Measurements from ENCODE around the gene ELF3. TPM values are rescaled to one million over a fixed set of nuclear protein-coding genes. Genes with fewer than 3 reads are reported as not detected.

ELF3 gene
- total and polyA plus RNA-seq, 2 of the 4 experiments (the other 2 are of a cell fraction): under 0.01 to 0.38 TPM

DNA sequence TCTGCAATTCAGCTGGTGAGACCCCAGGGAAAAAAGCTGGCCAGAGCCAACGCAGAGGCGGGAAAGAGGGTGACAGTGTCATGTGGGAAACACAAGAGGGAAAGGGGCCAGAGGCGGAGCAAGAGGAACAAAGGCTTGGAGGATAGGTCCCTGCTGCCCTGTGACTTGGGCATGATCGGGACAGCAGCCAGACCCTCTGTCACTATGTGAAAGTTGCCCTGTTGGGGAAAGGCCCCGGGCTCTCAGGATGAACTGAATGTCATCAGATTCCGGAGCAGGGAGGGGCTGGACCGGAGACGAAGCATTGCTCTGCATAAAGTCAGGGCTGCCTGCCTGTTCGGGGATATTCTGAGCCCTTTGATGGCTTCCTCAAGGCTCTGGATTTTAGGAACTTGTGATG, 5.7 kb upstream of the ELF3 start:
- no peak overlapping the region for H3K9ac ChIP-seq (ENCODE audit: low read depth, low read length)
- intact Hi-C loops (cut with micrococcal nuclease): loop anchor here (5.0 kb wide), 1 partner anchor 133 kb away; no protein-coding TSS in a partner anchor
- no peak overlapping the region for H3K14ac ChIP-seq (replicated peaks; ENCODE audit: low read depth, low read length)
- H3K4ac ChIP-seq (ENCODE audit: low read depth, low read length): no peak overlapping the region
- no TSS peak for BruUV-seq (replicated peaks)
- H2AK5ac ChIP-seq (ENCODE audit: low read depth, low read length): no peak overlapping the region
- no peak overlapping the region for H4K91ac ChIP-seq (ENCODE audit: insufficient read depth, low read depth, low read length)
- no peaks in the 10 kb centered on the region for H3K79me1 ChIP-seq (ENCODE audit: low read depth in 1 of 2, low read length in 2 of 2)
- no peak overlapping the region for H4K8ac ChIP-seq (ENCODE audit: low read depth in 2 of 2, low read length in 2 of 2)
- no peak overlapping the region for H3K56ac ChIP-seq (ENCODE audit: extremely low read depth, insufficient read depth, low read length)
- no peaks in the 10 kb centered on the region for H3K9me3 ChIP-seq (ENCODE audit: control insufficient read depth, insufficient read depth, low read length)
- in situ Hi-C loops (cut with MboI; ENCODE audit: low sequenced_read_pairs): no loop called here
- H3K4me1 ChIP-seq (ENCODE audit: control insufficient read depth, insufficient read depth, low read length): no peaks in the 10 kb centered on the region; the same call in 1 of the 2 replicates
- H2AK9ac ChIP-seq (replicated peaks; ENCODE audit: low read depth, low read length, poor library complexity): no peak overlapping the region
- H3K23ac ChIP-seq (ENCODE audit: low read depth, low read length): no peak overlapping the region
- ATAC-seq (ENCODE audit: low read depth) (no peak), DNase-seq (no peak)
- H4K5ac ChIP-seq (ENCODE audit: low read depth, low read length): no peak overlapping the region
- no peak overlapping the region for H2BK15ac ChIP-seq (ENCODE audit: low read depth, low read length)
- H2BK120ac ChIP-seq (ENCODE audit: low read depth, low read length): no peak overlapping the region
- dilution Hi-C loops (cut with HindIII; ENCODE audit: low sequenced_read_pairs, unreplicated experiment): no loop called here
- no peaks in the 10 kb centered on the region for H4K20me1 ChIP-seq (ENCODE audit: insufficient read depth, low read length)
- no peak overlapping the region for H3K4me3 ChIP-seq (ENCODE audit: insufficient read depth, low read depth, low read length)
- no peak overlapping the region for H3K18ac ChIP-seq (ENCODE audit: low read depth, low read length)
- no peaks in the 10 kb centered on the region; the same call in 1 of the 2 replicates for H3K9me1 ChIP-seq (ENCODE audit: insufficient read depth, low read length)
- H3K27ac ChIP-seq (ENCODE audit: insufficient read depth, low read length): no peak overlapping the region
- H3K36me3 ChIP-seq (ENCODE audit: control insufficient read depth, insufficient read depth, low read length): peaks cover 49% of the 10 kb centered on the region
- no peaks in the 10 kb centered on the region for H3K27me3 ChIP-seq (ENCODE audit: control insufficient read depth, insufficient read depth, low read length)
- H2BK20ac ChIP-seq (ENCODE audit: low read depth, low read length): no peak overlapping the region
- ChIA-PET CTCF (interaction anchor here (0.6 to 0.7 kb wide), 2 partner anchors 108 to 121 kb away, joined by 3 to 5 read pairs; no protein-coding TSS in a partner anchor), POLR2A (ENCODE audit: unreplicated experiment) (no interaction called here)
- no peak overlapping the region for H2BK5ac ChIP-seq (ENCODE audit: low read depth, low read length, poor library complexity, severe bottlenecking)
- 100% methylated on average over 1 of the region's 9 CpGs; no CpG with 5 or more reads in 1 of the 2 experiments for WGBS, 2 experiments (ENCODE audit: extremely low coverage in 2 of 2, insufficient read length in 1 of 2)
- TF ChIP-seq SMC3 (IDR thresholded peaks at IDR 0.05; ENCODE audit: low read depth, low read length) (no peak), RFX5 (IDR thresholded peaks at IDR 0.05; ENCODE audit: low read depth, low read length) (no peak), CHD1 (IDR thresholded peaks at IDR 0.05; ENCODE audit: low read depth, low read length) (no peak), NFE2L2 (IDR thresholded peaks at IDR 0.05; ENCODE audit: low read depth, low read length) (no peak), CEBPB (IDR thresholded peaks at IDR 0.05; ENCODE audit: low read depth, low read length) (no peak)
- H2AFZ ChIP-seq (replicated peaks; ENCODE audit: low read length, poor library complexity): no peak overlapping the region
- no peak overlapping the region for H3K4me2 ChIP-seq (ENCODE audit: low read depth, low read length)
